Uterus (tissue), 4 donors: Measurements from ENCODE around the gene MYO1B. TPM values are rescaled to one million over a fixed set of nuclear protein-coding genes. Genes with fewer than 3 reads are reported as not detected.

Experiments
- DNase-seq, 2 donors: peaks; one replicate each; pipeline ENCODE4 v3.0.0-alpha.2; 2019 to 2020
- H3K27ac ChIP-seq, 2 donors: fragments of 200-600 bp; sonication (generic); 1 replicate in 1 of 2; 2 replicates in 1 of 2; pipeline ENCODE4 v1.5.1; 2016 to 2018
- H3K27me3 ChIP-seq, 2 donors: fragments of 200-600 bp; sonication (generic); one replicate each; pipeline ENCODE4 v1.5.1; 2018 to 2019; ENCODE audit warnings: control low read depth in 1 of 2
- H3K36me3 ChIP-seq, 2 donors: fragments of 200-600 bp; sonication (generic); one replicate each; pipeline ENCODE4 v1.5.1; 2019; ENCODE audit warnings: control low read depth in 1 of 2
- H3K4me1 ChIP-seq, 2 donors: fragments of 200-600 bp; sonication (generic); one replicate each; pipeline ENCODE4 v1.5.1; 2018 to 2019; ENCODE audit warnings: control low read depth in 1 of 2
- H3K4me3 ChIP-seq, 2 donors: fragments of 200-600 bp; sonication (generic); 1 replicate in 1 of 2; 2 replicates in 1 of 2; pipeline ENCODE4 v1.5.1; 2018 to 2019; ENCODE audit warnings: mild to moderate bottlenecking in 1 of 2
- H3K9me3 ChIP-seq, 2 donors: fragments of 200-600 bp; sonication (generic); one replicate each; pipeline ENCODE4 v1.5.1; 2019; ENCODE audit warnings: control low read depth in 1 of 2
- POLR2A ChIP-seq, 2 donors: fragments of 450-650 bp; IDR thresholded peaks; one replicate each; pipeline ENCODE4 v1.6.1; 2016; ENCODE audit warnings: antibody characterized with exemption in 2 of 2, mild to moderate bottlenecking in 1 of 2, moderate library complexity in 1 of 2
- intact Hi-C: fragments of 100-400 bp; cut with DNase I; formaldehyde crosslinking; loops from one replicate; pipeline ENCODE4 v1.15.1; 2023; ENCODE audit warnings: low total_unique reads
- total RNA-seq, 4 donors: library from RNA; depleted of rRNA in 3 of 4; stranded (reverse); fragments of >200 nt in 3 of 4; gene quantifications; one replicate each; pipeline versions ENCODE4 v1.1.0 to v1.2.4, GENCODE V29; 2014 to 2023
- TF ChIP-seq, protein P1 (sequence below), 4 experiments: fragments of 200-600 bp in 2 of 4; fragments of 450-650 bp in 2 of 4; sonication (generic) in 2 of 4; IDR thresholded peaks; one replicate each; pipeline ENCODE4 v1.5.1; 2016 to 2019; ENCODE audit warnings: antibody characterized with exemption in 4 of 4, mild to moderate bottlenecking in 2 of 4, moderate library complexity in 1 of 4
- donor health status: DM: yes; HTN: yes; CAD: no.

MYO1B gene
- total RNA-seq, 4 donors from 2014 or later = 10.3 to 169 (median 29.5) TPM

DNA sequence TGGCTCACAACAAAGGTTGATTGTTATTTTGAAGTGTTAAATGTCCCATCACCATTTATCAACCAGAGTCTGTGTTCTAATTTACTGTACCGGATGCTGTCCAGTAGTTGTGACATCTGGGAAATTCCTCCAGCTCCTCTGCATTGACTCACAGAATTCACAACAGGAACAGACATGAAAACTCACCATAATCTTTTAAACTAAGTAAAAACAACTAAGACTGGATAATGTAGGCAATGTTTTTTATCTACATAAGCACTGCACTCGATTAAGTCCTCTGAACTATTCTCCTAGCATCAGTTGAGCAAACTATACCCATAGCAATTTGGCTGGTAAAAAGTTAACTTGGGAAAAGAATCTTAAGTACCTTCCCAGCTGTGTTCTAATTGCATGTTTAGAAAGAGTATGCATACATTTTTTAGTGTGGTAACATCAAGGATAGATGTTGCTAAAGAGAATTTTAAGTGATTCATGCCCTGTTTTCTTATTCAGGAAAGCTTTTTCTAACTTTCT lies 42.9 kb upstream of the MYO1B start:
- Histone ChIP-seq H3K27ac (no peak overlapping the region), H3K27me3 (no peaks in the 10 kb centered on the region), H3K4me3 (no peak overlapping the region), H3K4me1 (no peaks in the 10 kb centered on the region), H3K9me3 (no peaks in the 10 kb centered on the region), H3K36me3 (no peaks in the 10 kb centered on the region)
- intact Hi-C loops = no loop called here
- no peak for TF ChIP-seq POLR2A (IDR thresholded peaks at IDR 0.05)
- TF ChIP-seq, protein P1, sequence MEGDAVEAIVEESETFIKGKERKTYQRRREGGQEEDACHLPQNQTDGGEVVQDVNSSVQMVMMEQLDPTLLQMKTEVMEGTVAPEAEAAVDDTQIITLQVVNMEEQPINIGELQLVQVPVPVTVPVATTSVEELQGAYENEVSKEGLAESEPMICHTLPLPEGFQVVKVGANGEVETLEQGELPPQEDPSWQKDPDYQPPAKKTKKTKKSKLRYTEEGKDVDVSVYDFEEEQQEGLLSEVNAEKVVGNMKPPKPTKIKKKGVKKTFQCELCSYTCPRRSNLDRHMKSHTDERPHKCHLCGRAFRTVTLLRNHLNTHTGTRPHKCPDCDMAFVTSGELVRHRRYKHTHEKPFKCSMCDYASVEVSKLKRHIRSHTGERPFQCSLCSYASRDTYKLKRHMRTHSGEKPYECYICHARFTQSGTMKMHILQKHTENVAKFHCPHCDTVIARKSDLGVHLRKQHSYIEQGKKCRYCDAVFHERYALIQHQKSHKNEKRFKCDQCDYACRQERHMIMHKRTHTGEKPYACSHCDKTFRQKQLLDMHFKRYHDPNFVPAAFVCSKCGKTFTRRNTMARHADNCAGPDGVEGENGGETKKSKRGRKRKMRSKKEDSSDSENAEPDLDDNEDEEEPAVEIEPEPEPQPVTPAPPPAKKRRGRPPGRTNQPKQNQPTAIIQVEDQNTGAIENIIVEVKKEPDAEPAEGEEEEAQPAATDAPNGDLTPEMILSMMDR (IDR thresholded peaks at IDR 0.05) = no peak
- DNase-seq = no peak

DNA sequence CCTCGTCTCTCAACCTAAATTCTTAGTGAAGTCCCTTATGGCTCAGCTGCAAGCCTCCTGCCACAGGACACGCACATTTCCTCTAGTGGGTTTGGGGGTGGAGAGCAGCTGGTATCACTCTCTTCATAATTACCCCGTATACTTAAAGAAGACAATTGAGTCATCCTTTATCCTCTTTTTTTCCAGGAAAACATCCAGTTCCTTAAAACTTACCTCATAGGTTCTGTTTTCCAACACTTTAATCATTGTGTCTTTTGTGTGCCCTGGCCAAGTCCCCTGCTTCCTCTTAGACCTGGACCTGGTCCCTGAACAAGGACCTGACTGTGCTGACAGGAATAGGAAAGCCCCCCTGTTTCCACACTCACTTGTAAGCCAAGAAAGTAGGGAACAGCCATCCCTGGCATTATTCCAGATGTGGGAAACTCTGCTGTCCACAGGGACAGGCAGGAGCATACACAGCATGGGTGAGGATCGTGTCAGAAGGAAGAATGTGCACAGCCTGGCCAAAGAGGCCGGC lies 42.3 kb upstream of the MYO1B start:
- H3K27me3 ChIP-seq = no peaks in the 10 kb centered on the region
- H3K4me1 ChIP-seq = no peaks in the 10 kb centered on the region
- peak in 1 of 2 donors; percentile 19 for DNase-seq
- TF ChIP-seq, protein P1 (IDR thresholded peaks at IDR 0.05) = no peak
- TF ChIP-seq POLR2A (IDR thresholded peaks at IDR 0.05) = no peak
- no peak overlapping the region for H3K4me3 ChIP-seq
- no peaks in the 10 kb centered on the region for H3K36me3 ChIP-seq
- peak overlapping the region in 1 of 2 donors; percentile 19 for H3K27ac ChIP-seq
- intact Hi-C loops = no loop called here
- no peaks in the 10 kb centered on the region for H3K9me3 ChIP-seq

DNA sequence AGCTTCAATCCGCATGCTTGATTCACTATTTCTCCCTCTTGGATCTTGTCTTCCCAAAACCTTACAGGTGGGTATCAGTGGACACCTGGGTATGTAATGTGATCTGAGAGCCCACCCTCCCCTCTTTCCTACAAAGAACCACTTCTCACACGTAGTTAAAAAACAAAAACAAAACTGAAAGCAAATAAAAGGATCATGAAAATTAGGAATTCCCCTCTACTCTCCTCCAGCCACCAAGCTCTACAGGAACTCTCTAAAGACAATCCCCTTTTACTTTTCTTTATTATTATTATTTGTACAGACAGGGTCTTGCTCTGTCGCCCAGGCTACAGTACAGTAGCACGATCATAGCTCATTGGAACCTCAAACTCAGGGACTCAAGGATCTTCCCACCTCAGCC lies 40.8 kb upstream of the MYO1B start:
- Histone ChIP-seq H3K9me3 (no peaks in the 10 kb centered on the region), H3K27ac (no peak overlapping the region), H3K36me3 (no peaks in the 10 kb centered on the region), H3K4me1 (no peaks in the 10 kb centered on the region), H3K27me3 (no peaks in the 10 kb centered on the region), H3K4me3 (no peak overlapping the region)
- no peak for DNase-seq
- intact Hi-C loops = no loop called here
- TF ChIP-seq POLR2A (IDR thresholded peaks at IDR 0.05) = no peak
- TF ChIP-seq, protein P1 (IDR thresholded peaks at IDR 0.05) = no peak

DNA sequence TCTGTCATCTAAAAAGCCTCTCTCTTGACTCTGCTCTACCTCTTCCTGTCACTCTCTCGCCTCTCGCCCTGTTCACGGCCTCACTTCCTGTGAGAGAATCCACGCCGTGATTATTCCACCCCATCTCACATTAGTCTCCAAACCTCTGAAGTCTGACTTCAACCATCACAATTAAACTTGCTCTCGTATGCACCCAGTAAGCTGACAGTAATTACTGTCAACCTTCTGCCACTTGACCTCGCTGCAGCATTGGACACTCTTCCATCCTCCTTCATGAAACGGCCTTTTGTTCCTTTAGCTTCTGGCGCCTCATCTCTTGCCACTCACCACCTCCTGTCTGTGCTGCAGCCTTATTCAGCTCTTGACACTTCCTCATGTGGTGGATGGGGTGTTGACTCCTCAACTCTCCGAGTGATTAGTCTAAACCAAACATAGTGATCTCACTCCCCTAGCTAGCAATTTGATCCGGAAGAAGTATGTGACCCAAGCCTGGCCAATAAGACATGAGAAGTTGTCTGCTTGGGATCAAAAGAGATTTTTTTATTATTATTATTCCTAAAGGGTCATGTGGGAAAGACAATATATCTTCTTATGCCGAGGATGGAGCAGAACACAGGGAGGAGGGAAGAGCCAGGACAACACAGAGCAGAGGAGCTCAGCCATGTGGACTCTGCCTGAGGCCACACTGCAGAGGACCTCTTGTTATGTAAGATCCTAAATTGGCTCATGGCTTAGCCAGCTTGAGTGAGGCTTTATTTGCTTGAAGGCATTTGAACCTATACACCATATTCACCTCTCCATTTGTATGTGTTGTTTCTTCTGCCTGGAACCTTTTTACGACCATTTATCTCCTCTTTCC lies 38.4 kb upstream of the MYO1B start:
- Histone ChIP-seq H3K9me3 (peaks cover 0 to 2% of the 10 kb centered on the region in 2 donors), H3K27me3 (no peaks in the 10 kb centered on the region), H3K36me3 (no peaks in the 10 kb centered on the region), H3K27ac (no peak overlapping the region), H3K4me1 (no peaks in the 10 kb centered on the region), H3K4me3 (no peak overlapping the region)
- DNase-seq = no peak
- intact Hi-C loops = no loop called here
- no peak for TF ChIP-seq POLR2A (IDR thresholded peaks at IDR 0.05)
- TF ChIP-seq, protein P1 (IDR thresholded peaks at IDR 0.05) = no peak

DNA sequence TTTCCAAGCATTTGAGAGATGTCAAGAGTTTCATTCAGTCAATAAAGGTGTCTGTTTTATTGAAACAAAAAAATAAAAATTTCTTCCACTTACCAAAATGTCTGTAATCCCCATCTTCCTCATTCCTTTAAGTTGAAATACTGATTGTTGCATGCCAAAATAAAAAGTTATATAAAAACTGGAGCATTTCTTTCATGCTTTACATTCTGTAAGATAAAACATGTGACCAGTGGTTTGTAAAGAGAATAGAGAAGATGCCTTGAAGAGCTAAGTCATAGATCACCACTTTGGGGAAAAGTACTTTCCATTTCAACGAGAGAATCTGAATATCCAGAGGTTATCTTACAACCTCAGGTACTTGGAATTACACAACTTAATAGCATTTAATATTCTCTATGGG lies 35.9 kb upstream of the MYO1B start:
- intact Hi-C loops = no loop called here
- no peak overlapping the region for H3K4me3 ChIP-seq
- no peaks in the 10 kb centered on the region for H3K36me3 ChIP-seq
- no peaks in the 10 kb centered on the region for H3K4me1 ChIP-seq
- DNase-seq = no peak
- H3K9me3 ChIP-seq = peaks cover 0 to 7% of the 10 kb centered on the region in 2 donors
- TF ChIP-seq POLR2A (IDR thresholded peaks at IDR 0.05) = no peak
- TF ChIP-seq, protein P1 (IDR thresholded peaks at IDR 0.05) = no peak
- H3K27me3 ChIP-seq = no peaks in the 10 kb centered on the region
- H3K27ac ChIP-seq = no peak overlapping the region
